Measurements from ENCODE around the gene CALN1. TPM values are rescaled to one million over a fixed set of nuclear protein-coding genes. Genes with fewer than 3 reads are reported as not detected.
A peak's percentile ranks its signal among the peaks of the same experiment; 100 is the strongest.

Gene CALN1
- polyA plus RNA-seq, 1 donor (not counting 4 experiments of a cell fraction or from before 2014, with no cell fraction given), result not detected

DNA sequence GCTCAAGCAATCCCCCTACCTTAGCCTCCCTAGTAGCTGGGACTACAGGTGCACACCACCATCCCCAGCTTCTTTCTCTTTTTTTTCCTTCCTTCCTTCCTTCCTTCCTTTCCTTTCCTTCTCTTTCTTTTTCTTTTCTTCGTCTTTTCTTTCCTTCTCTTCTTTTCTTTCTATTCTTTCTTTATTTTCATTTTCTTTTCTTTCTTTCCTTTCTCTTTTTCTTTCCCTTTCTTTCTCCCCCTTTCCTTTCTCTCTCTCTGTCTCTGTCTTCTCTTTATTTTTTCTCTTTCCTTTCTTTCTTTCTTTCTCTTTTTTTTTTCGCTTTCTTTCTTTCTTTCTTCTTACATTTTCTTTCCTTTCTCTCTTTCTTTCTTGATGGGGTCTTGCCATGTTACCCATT is 658.9 kb downstream of the CALN1 start:
- dilution Hi-C loops (cut with MboI; ENCODE audit: extremely low pct_ligation_motif_present, low sequenced_read_pairs), result no loop called here
- TF ChIP-seq, protein P1, sequence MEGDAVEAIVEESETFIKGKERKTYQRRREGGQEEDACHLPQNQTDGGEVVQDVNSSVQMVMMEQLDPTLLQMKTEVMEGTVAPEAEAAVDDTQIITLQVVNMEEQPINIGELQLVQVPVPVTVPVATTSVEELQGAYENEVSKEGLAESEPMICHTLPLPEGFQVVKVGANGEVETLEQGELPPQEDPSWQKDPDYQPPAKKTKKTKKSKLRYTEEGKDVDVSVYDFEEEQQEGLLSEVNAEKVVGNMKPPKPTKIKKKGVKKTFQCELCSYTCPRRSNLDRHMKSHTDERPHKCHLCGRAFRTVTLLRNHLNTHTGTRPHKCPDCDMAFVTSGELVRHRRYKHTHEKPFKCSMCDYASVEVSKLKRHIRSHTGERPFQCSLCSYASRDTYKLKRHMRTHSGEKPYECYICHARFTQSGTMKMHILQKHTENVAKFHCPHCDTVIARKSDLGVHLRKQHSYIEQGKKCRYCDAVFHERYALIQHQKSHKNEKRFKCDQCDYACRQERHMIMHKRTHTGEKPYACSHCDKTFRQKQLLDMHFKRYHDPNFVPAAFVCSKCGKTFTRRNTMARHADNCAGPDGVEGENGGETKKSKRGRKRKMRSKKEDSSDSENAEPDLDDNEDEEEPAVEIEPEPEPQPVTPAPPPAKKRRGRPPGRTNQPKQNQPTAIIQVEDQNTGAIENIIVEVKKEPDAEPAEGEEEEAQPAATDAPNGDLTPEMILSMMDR (optimal IDR thresholded peaks at IDR 0.05 in 1 of 3, IDR thresholded peaks at IDR 0.05 in 1 of 3, conservative IDR thresholded peaks at IDR 0.05 in 1 of 3; ENCODE audit: extremely low read depth in 1 of 3, insufficient read depth in 2 of 3, low read length in 3 of 3), result no peak
- H3K79me2 ChIP-seq (ENCODE audit: control insufficient read depth, insufficient read depth, low read length), result no peaks in the 10 kb centered on the region
- DNase-seq (ENCODE audit: low read depth, low spot score) (no peak), FAIRE-seq (no peak)
- no peaks in the 10 kb centered on the region for H3K4me1 ChIP-seq (ENCODE audit: control insufficient read depth, extremely low read depth, insufficient read depth, low read length)
- no peak overlapping the region for H3K9ac ChIP-seq (ENCODE audit: control insufficient read depth, extremely low read depth, insufficient read depth, low read length)
- H3K27ac ChIP-seq (ENCODE audit: control insufficient read depth, insufficient read depth, low read length), result no peak overlapping the region
- H2AFZ ChIP-seq (ENCODE audit: control insufficient read depth, low read length), result no peak overlapping the region
- H3K4me2 ChIP-seq (ENCODE audit: control insufficient read depth, extremely low read depth, insufficient read depth, low read depth, low read length), result no peak overlapping the region
- H4K20me1 ChIP-seq (ENCODE audit: control insufficient read depth, extremely low read depth, insufficient read depth, low read length), result no peaks in the 10 kb centered on the region
- H3K4me3 ChIP-seq (ENCODE audit: control insufficient read depth in 2 of 3, extremely low read depth in 1 of 3, insufficient read depth in 2 of 3, low read depth in 1 of 3, low read length in 3 of 3), result no peak overlapping the region
- H3K36me3 ChIP-seq (ENCODE audit: control insufficient read depth in 2 of 2, extremely low read depth in 1 of 2, insufficient read depth in 2 of 2, low read length in 2 of 2), result no peaks in the 10 kb centered on the region
- no peaks in the 10 kb centered on the region for H3K27me3 ChIP-seq (ENCODE audit: control insufficient read depth, extremely low read depth, insufficient read depth, low read length)
- H3K9me3 ChIP-seq (ENCODE audit: control insufficient read depth, low read depth, low read length), result no peaks in the 10 kb centered on the region
- no peaks in the 10 kb centered on the region for H3K9me1 ChIP-seq (ENCODE audit: control insufficient read depth, extremely low read depth, insufficient read depth, low read length)

DNA sequence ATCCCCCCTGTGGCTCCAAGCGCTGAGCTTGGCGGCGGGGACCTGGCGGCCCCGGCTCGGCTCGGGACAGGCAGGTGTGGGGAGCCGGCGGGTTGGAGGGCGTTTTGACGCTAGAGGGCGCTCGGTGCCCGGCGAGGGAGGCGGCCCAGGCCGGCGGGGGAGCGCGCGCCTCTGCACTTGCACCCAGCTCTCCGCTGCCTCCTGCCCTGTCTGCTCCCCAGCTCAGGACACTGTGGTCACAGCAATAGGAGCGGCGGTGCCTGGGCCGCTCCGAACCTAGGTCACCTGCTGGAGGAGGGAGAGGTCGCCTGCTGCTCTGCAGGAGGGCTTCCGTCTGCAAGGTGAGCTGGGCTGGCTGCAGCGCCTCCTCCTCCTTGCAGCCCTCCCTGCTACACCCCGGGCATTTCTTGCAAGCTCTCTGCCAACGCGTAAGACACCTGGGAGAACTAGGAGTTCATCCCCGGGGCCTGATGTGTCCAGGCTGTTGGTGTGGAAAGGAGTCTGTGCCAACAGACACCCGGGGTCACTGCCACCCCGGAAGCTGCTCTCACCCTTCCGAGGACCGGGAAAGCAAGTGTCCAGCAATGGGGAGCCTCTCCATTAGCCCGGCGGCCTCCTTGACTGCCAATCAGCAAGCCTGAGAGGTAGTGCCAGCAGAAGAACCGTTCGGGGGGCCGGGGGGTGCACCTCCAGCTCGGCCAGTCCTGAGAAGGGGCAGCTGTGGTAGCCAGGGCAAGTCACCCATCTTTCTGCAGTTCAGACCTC is 659.8 kb downstream of the CALN1 start:
- Histone ChIP-seq H3K27ac (ENCODE audit: control insufficient read depth, insufficient read depth, low read length) (no peak overlapping the region), H3K27me3 (ENCODE audit: control insufficient read depth, extremely low read depth, insufficient read depth, low read length) (no peaks in the 10 kb centered on the region), H3K4me1 (ENCODE audit: control insufficient read depth, extremely low read depth, insufficient read depth, low read length) (no peaks in the 10 kb centered on the region), H3K4me2 (ENCODE audit: control insufficient read depth, extremely low read depth, insufficient read depth, low read depth, low read length) (no peak overlapping the region), H3K79me2 (ENCODE audit: control insufficient read depth, insufficient read depth, low read length) (no peaks in the 10 kb centered on the region), H3K9me1 (ENCODE audit: control insufficient read depth, extremely low read depth, insufficient read depth, low read length) (no peaks in the 10 kb centered on the region), H4K20me1 (ENCODE audit: control insufficient read depth, extremely low read depth, insufficient read depth, low read length) (no peaks in the 10 kb centered on the region), H3K4me3 (ENCODE audit: control insufficient read depth in 2 of 3, extremely low read depth in 1 of 3, insufficient read depth in 2 of 3, low read depth in 1 of 3, low read length in 3 of 3) (no peak overlapping the region), H2AFZ (ENCODE audit: control insufficient read depth, low read length) (no peak overlapping the region), H3K9me3 (ENCODE audit: control insufficient read depth, low read depth, low read length) (peaks cover 3% of the 10 kb centered on the region), H3K9ac (ENCODE audit: control insufficient read depth, extremely low read depth, insufficient read depth, low read length) (no peak overlapping the region), H3K36me3 (ENCODE audit: control insufficient read depth in 2 of 2, extremely low read depth in 1 of 2, insufficient read depth in 2 of 2, low read length in 2 of 2) (no peaks in the 10 kb centered on the region)
- FAIRE-seq (no peak), DNase-seq (ENCODE audit: low read depth, low spot score) (no peak)
- dilution Hi-C loops (cut with MboI; ENCODE audit: extremely low pct_ligation_motif_present, low sequenced_read_pairs), result no loop called here
- TF ChIP-seq, protein P1 (optimal IDR thresholded peaks at IDR 0.05 in 1 of 3, IDR thresholded peaks at IDR 0.05 in 1 of 3, conservative IDR thresholded peaks at IDR 0.05 in 1 of 3; ENCODE audit: extremely low read depth in 1 of 3, insufficient read depth in 2 of 3, low read length in 3 of 3), result peak in 2 of 3 experiments; percentile 76 to 79
- TF ChIP-seq EZH2 (IDR thresholded peaks at IDR 0.05; ENCODE audit: low read length), result no peak
